GM13976 (cell line): ENCODE data around the gene GNG2.

ENCODE experiments used
- DNase-seq: peaks from one replicate; pipeline ENCODE4 v3.0.0; 2012; ENCODE audit warnings: low spot score
- CTCF ChIP-seq: IDR thresholded peaks from 2 replicates; pipeline ENCODE4 v1.5.1; 2012; ENCODE audit warnings: borderline replicate concordance, mild to moderate bottlenecking; ENCODE audit not compliant: insufficient read depth; ENCODE audit errors: extremely low read depth, missing control alignments, control extremely low read depth
- in situ Hi-C: fragments of 300-500 bp; cut with MboI; formaldehyde crosslinking; loops from one replicate; pipeline ENCODE4 v1.12.0; 2022; ENCODE audit warnings: low sequenced_read_pairs, mixed read lengths, inconsistent platforms; ENCODE audit not compliant: unreplicated experiment

The GNG2 gene

GRCh38 chr14:51957950-51958349 lies 97.5 kb downstream of the GNG2 start:
- in situ Hi-C loops = no loop called here
- DNase-seq = no peak
- no peak for TF ChIP-seq CTCF

- TF ChIP-seq CTCF = no peak
- DNase-seq = no peak
- in situ Hi-C loops = no loop called here
Measured at GRCh38 chr14:51959928-51960327, 99.5 kb downstream of the GNG2 start.

- in situ Hi-C loops = no loop called here
- no peak for TF ChIP-seq CTCF
Measured at GRCh38 chr14:51960866-51961265, 100.5 kb downstream of the GNG2 start.

GRCh38 chr14:51962711-51963110 lies 102.3 kb downstream of the GNG2 start:
- no peak for DNase-seq
- TF ChIP-seq CTCF = no peak
- in situ Hi-C loops = no loop called here

More at GRCh38 chr14:51960866-51961265, 100.5 kb downstream of the GNG2 start:
- DNase-seq = no peak

GRCh38 chr14:51963286-51963685 lies 102.9 kb downstream of the GNG2 start:
- in situ Hi-C loops = no loop called here
- DNase-seq = no peak
- TF ChIP-seq CTCF = no peak

- DNase-seq = no peak
Measured at GRCh38 chr14:51967521-51967920, 107.1 kb downstream of the GNG2 start.

More at GRCh38 chr14:51967521-51967920, 107.1 kb downstream of the GNG2 start:
- TF ChIP-seq CTCF = no peak
- in situ Hi-C loops = no loop called here
